ENCODE measurements around the gene HSPA1L. TPM values are rescaled to one million over a fixed set of nuclear protein-coding genes. Genes with fewer than 3 reads are reported as not detected.

Gene HSPA1L
- total and polyA plus RNA-seq, 10 of the 15 experiments (the other 5 are each of a cell fraction or from before 2014, with no cell fraction given) = 0.69 to 2.5 (median 1.5) TPM

- ATAC-seq (no peak), DNase-seq (ENCODE audit: low read depth, low spot score) (no peak), FAIRE-seq (no peak)
- TF ChIP-seq ELK1 (IDR thresholded peaks at IDR 0.05; ENCODE audit: low read depth, low read length) = no peak
- Histone ChIP-seq H2AFZ (ENCODE audit: control insufficient read depth, low read depth, low read length) (no peak overlapping the region), H4K20me1 (ENCODE audit: control insufficient read depth, insufficient read depth) (no peaks in the 10 kb centered on the region), H3K4me3 (no peak overlapping the region), H3K36me3 (ENCODE audit: control insufficient read depth in 2 of 2, insufficient read depth in 2 of 2, low read length in 1 of 2) (no peaks in the 10 kb centered on the region), H3K27ac (ENCODE audit: control insufficient read depth, insufficient read depth) (no peak overlapping the region), H3K27me3 (replicated peaks in 1 of 2; ENCODE audit: control insufficient read depth in 2 of 2, insufficient read depth in 2 of 2, low read length in 1 of 2) (no peaks in the 10 kb centered on the region), H3K9me3 (replicated peaks; ENCODE audit: control insufficient read depth, insufficient read depth, low read length) (no peaks in the 10 kb centered on the region), H3K4me2 (ENCODE audit: control insufficient read depth, insufficient read depth) (no peak overlapping the region), H3K9ac (ENCODE audit: control insufficient read depth, insufficient read depth, low read length) (no peak overlapping the region), H3K79me2 (ENCODE audit: control insufficient read depth, insufficient read depth, low read length) (no peaks in the 10 kb centered on the region), H3K4me1 (ENCODE audit: control insufficient read depth, insufficient read depth, low read length) (no peaks in the 10 kb centered on the region)
- WGBS (ENCODE audit: insufficient coverage, insufficient replicate concordance, low lambda C conversion rate, missing lambda C conversion rate) = 78% methylated on average over 6 of the region's 6 CpGs
- ChIA-PET SMC1A (ENCODE audit: uncharacterized antibody, unreplicated experiment) (interaction anchor here (1.6 kb wide), 1 partner anchor 30 kb away, joined by 3 read pairs; no protein-coding TSS in a partner anchor), POLR2A (no interaction called here), RAD21 (ENCODE audit: unreplicated experiment) (no interaction called here), CTCF (interaction anchor here (9.2 kb wide), 1 partner anchor 33 kb away, joined by 208 read pairs; the partner anchor contains the start of genes CLIC1, DDAH2 and MSH5)
- in situ Hi-C loops (cut with MboI) (no loop called here), intact Hi-C loops (cut with micrococcal nuclease; ENCODE audit: unreplicated experiment) (no loop called here)
- BruUV-seq (replicated peaks) = no TSS peak
Measured at GRCh38 chr6:31767096-31767645, 47.9 kb downstream of the HSPA1L start.

GRCh38 chr6:31765910-31766794 lies 48.9 kb downstream of the HSPA1L start:
- BruUV-seq (replicated peaks) = no TSS peak
- no peak overlapping the region for H3K4me3 ChIP-seq
- no peaks in the 10 kb centered on the region for H4K20me1 ChIP-seq (ENCODE audit: control insufficient read depth, insufficient read depth)
- H3K9ac ChIP-seq (ENCODE audit: control insufficient read depth, insufficient read depth, low read length) = no peak overlapping the region
- H3K79me2 ChIP-seq (ENCODE audit: control insufficient read depth, insufficient read depth, low read length) = no peaks in the 10 kb centered on the region
- H2AFZ ChIP-seq (ENCODE audit: control insufficient read depth, low read depth, low read length) = no peak overlapping the region
- in situ Hi-C loops (cut with MboI) (no loop called here), intact Hi-C loops (cut with micrococcal nuclease; ENCODE audit: unreplicated experiment) (no loop called here)
- no peak overlapping the region for H3K4me2 ChIP-seq (ENCODE audit: control insufficient read depth, insufficient read depth)
- 93% methylated on average over 39 of the region's 42 CpGs for WGBS (ENCODE audit: insufficient coverage, insufficient replicate concordance, low lambda C conversion rate, missing lambda C conversion rate)
- no peaks in the 10 kb centered on the region for H3K36me3 ChIP-seq (ENCODE audit: control insufficient read depth in 2 of 2, insufficient read depth in 2 of 2, low read length in 1 of 2)
- no peak for TF ChIP-seq EED (IDR thresholded peaks at IDR 0.05; ENCODE audit: low read depth)
- no peak for TF ChIP-seq BRCA1 (IDR thresholded peaks at IDR 0.05; ENCODE audit: low read depth, low read length)
- TF ChIP-seq PKNOX1 (IDR thresholded peaks at IDR 0.05) = no peak
- TF ChIP-seq HDGF (IDR thresholded peaks at IDR 0.05) = no peak
- TF ChIP-seq POLR2AphosphoS5 (IDR thresholded peaks at IDR 0.05; ENCODE audit: low read length) = no peak
- no peak for TF ChIP-seq KAT2A (conservative IDR thresholded peaks at IDR 0.05; ENCODE audit: control insufficient read depth, low read depth, low read length)
- TF ChIP-seq SRF (IDR thresholded peaks at IDR 0.05; ENCODE audit: low read depth in 2 of 2, low read length in 2 of 2) = no peak
- no peak for TF ChIP-seq ZSCAN29 (IDR thresholded peaks at IDR 0.05)
- TF ChIP-seq CBX5 (IDR thresholded peaks at IDR 0.05; ENCODE audit: low read depth) = no peak
- no peak for TF ChIP-seq PAX8 (IDR thresholded peaks at IDR 0.05)
- TF ChIP-seq FOS (IDR thresholded peaks at IDR 0.05; ENCODE audit: borderline replicate concordance, extremely low read depth, insufficient read length) = no peak
- TF ChIP-seq IKZF2 (IDR thresholded peaks at IDR 0.05) = no peak
- ATAC-seq = no peak
- H3K9me3 ChIP-seq (replicated peaks; ENCODE audit: control insufficient read depth, insufficient read depth, low read length) = no peaks in the 10 kb centered on the region
- ChIA-PET POLR2A (no interaction called here), RAD21 (ENCODE audit: unreplicated experiment) (no interaction called here), SMC1A (ENCODE audit: uncharacterized antibody, unreplicated experiment) (interaction anchor here (1.6 kb wide), 1 partner anchor 29 kb away, joined by 3 read pairs; no protein-coding TSS in a partner anchor), CTCF (interaction anchor here (0.8 kb wide), 1 partner anchor 56 kb away, joined by 3 read pairs; no protein-coding TSS in a partner anchor)
- FAIRE-seq = no peak
- no peaks in the 10 kb centered on the region for H3K4me1 ChIP-seq (ENCODE audit: control insufficient read depth, insufficient read depth, low read length)
- no peak overlapping the region for H3K27ac ChIP-seq (ENCODE audit: control insufficient read depth, insufficient read depth)
- DNase-seq (ENCODE audit: low read depth, low spot score) = no peak
- H3K27me3 ChIP-seq (replicated peaks in 1 of 2; ENCODE audit: control insufficient read depth in 2 of 2, insufficient read depth in 2 of 2, low read length in 1 of 2) = no peaks in the 10 kb centered on the region

Measured in GM12878 (cell line).